GM18858 (cell line): Measurements from ENCODE around the gene CCL14.

Experiments used
- ATAC-seq: cut with Tn5 transposase; IDR thresholded peaks from one replicate; pipeline ENCODE4 v1.9.1; 2021; ENCODE audit not compliant: unreplicated experiment

Gene CCL14

GRCh38 chr17:35991075-35991474 lies 4.5 kb upstream of the CCL14 start:
- no peak for ATAC-seq

GRCh38 chr17:35988164-35988563 lies 1.6 kb upstream of the CCL14 start:
- ATAC-seq: no peak

GRCh38 chr17:35984140-35984539 lies 2.4 kb downstream of the CCL14 start:
- ATAC-seq: no peak

GRCh38 chr17:35982409-35983191 lies 3.9 kb downstream of the CCL14 start:
- no peak for ATAC-seq

- ATAC-seq: no peak
Measured at GRCh38 chr17:35981908-35982330, 4.6 kb downstream of the CCL14 start.

- no peak for ATAC-seq
Measured at GRCh38 chr17:35981246-35981645, 5.3 kb downstream of the CCL14 start, which contains the start of gene CCL16. CCL16 (minus strand) TSS chr17:35981497; CDS start chr17:35981420, 77 bp downstream.

- no peak for ATAC-seq
Measured at GRCh38 chr17:35978346-35978745, 8.2 kb downstream of the CCL14 start.

- no peak for ATAC-seq
Measured at GRCh38 chr17:35977509-35977908, 9.0 kb downstream of the CCL14 start.

- no peak for ATAC-seq
Measured at GRCh38 chr17:35973333-35974260, 12.9 kb downstream of the CCL14 start.

- ATAC-seq: no peak
Measured at GRCh38 chr17:35972945-35973332, 13.6 kb downstream of the CCL14 start.

GRCh38 chr17:35972535-35972934 lies 14.0 kb downstream of the CCL14 start:
- no peak for ATAC-seq

GRCh38 chr17:35972066-35972465 lies 14.5 kb downstream of the CCL14 start:
- ATAC-seq: no peak

- ATAC-seq: no peak
Measured at GRCh38 chr17:35969558-35970380, 16.8 kb downstream of the CCL14 start.

- ATAC-seq: no peak
Measured at GRCh38 chr17:35968520-35969054, 17.9 kb downstream of the CCL14 start.

- ATAC-seq: no peak
Measured at GRCh38 chr17:35965272-35965671, 21.3 kb downstream of the CCL14 start.

GRCh38 chr17:35963663-35964062 lies 22.9 kb downstream of the CCL14 start:
- ATAC-seq: no peak

GRCh38 chr17:35953720-35954119 lies 32.8 kb downstream of the CCL14 start:
- ATAC-seq: no peak

GRCh38 chr17:35949401-35949800 lies 37.1 kb downstream of the CCL14 start:
- no peak for ATAC-seq

GRCh38 chr17:35948092-35948491 lies 38.4 kb downstream of the CCL14 start:
- no peak for ATAC-seq

GRCh38 chr17:35947156-35947585 lies 39.4 kb downstream of the CCL14 start:
- no peak for ATAC-seq

- no peak for ATAC-seq
Measured at GRCh38 chr17:35944151-35944550, 42.4 kb downstream of the CCL14 start.
